ENCODE measurements around the gene COL5A1.

COL5A1 gene

GRCh38 chr9:134822541-134822940 is 180.9 kb downstream of the COL5A1 start:
- ChIA-PET CTCF (no interaction called here), POLR2A (no interaction called here)
- no peak for TF ChIP-seq CTCF (IDR thresholded peaks at IDR 0.05; ENCODE audit: control extremely low read depth, extremely low read depth, low read depth, missing control alignments)
- DNase-seq (ENCODE audit: extremely low spot score), result no peak

- ChIA-PET POLR2A (no interaction called here), CTCF (no interaction called here)
- TF ChIP-seq CTCF (IDR thresholded peaks at IDR 0.05; ENCODE audit: control extremely low read depth, extremely low read depth, low read depth, missing control alignments), result no peak
These were observed 182.0 kb downstream of the COL5A1 start for GRCh38 chr9:134823623-134824022.

GRCh38 chr9:134824583-134824982 is 183.0 kb downstream of the COL5A1 start:
- ChIA-PET POLR2A (no interaction called here), CTCF (no interaction called here)
- no peak for DNase-seq (ENCODE audit: extremely low spot score)
- no peak for TF ChIP-seq CTCF (IDR thresholded peaks at IDR 0.05; ENCODE audit: control extremely low read depth, extremely low read depth, low read depth, missing control alignments)

More at GRCh38 chr9:134823623-134824022, 182.0 kb downstream of the COL5A1 start:
- no peak for DNase-seq (ENCODE audit: extremely low spot score)

GRCh38 chr9:134825025-134825424 is 183.4 kb downstream of the COL5A1 start:
- no peak for TF ChIP-seq CTCF (IDR thresholded peaks at IDR 0.05; ENCODE audit: control extremely low read depth, extremely low read depth, low read depth, missing control alignments)
- POLR2A ChIA-PET, result no interaction called here
- no peak for DNase-seq (ENCODE audit: extremely low spot score)
- CTCF ChIA-PET, result no interaction called here

- CTCF ChIA-PET, result no interaction called here
- DNase-seq (ENCODE audit: extremely low spot score), result no peak
- POLR2A ChIA-PET, result no interaction called here
- no peak for TF ChIP-seq CTCF (IDR thresholded peaks at IDR 0.05; ENCODE audit: control extremely low read depth, extremely low read depth, low read depth, missing control alignments)
These were observed 185.0 kb downstream of the COL5A1 start for GRCh38 chr9:134826336-134827285.

- POLR2A ChIA-PET, result no interaction called here
- no peak for DNase-seq (ENCODE audit: extremely low spot score)
- TF ChIP-seq CTCF (IDR thresholded peaks at IDR 0.05; ENCODE audit: control extremely low read depth, extremely low read depth, low read depth, missing control alignments), result no peak
- CTCF ChIA-PET, result no interaction called here
These were observed 186.0 kb downstream of the COL5A1 start for GRCh38 chr9:134827559-134827958.
